ENCODE measurements around the gene DHRSX. TPM values are rescaled to one million over a fixed set of nuclear protein-coding genes. Genes with fewer than 3 reads are reported as not detected.

DHRSX gene
- total and polyA plus RNA-seq, 2 of the 13 experiments (the other 11 are each of a cell fraction or from before 2014, with no cell fraction given), result 15.5 to 24.3 TPM

- no peak for TF ChIP-seq ZNF142 (CRISPR knock-in tag; IDR thresholded peaks at IDR 0.05)
- TF ChIP-seq ZSCAN5A (CRISPR knock-in tag; IDR thresholded peaks at IDR 0.05; ENCODE audit: borderline replicate concordance), result no peak
- TF ChIP-seq ZNF441 (CRISPR knock-in tag; IDR thresholded peaks at IDR 0.05; ENCODE audit: borderline replicate concordance), result 0 out of 2 replicates have a peak, but pooled peaks have one; percentile 5
- no peak for TF ChIP-seq ZNF282 (IDR thresholded peaks at IDR 0.05; ENCODE audit: partially characterized antibody)
- no peak for TF ChIP-seq ZNF496 (CRISPR knock-in tag; IDR thresholded peaks at IDR 0.05; ENCODE audit: insufficient replicate concordance)
- TF ChIP-seq ZNF761 (CRISPR knock-in tag; conservative IDR thresholded peaks at IDR 0.05), result peak; percentile 35; the same call in 1 of the 2 replicates
- no peak for TF ChIP-seq ZNF678 (CRISPR knock-in tag; IDR thresholded peaks at IDR 0.05)
- no peak for TF ChIP-seq ZNF7 (CRISPR knock-in tag; IDR thresholded peaks at IDR 0.05)
- peak; percentile 11; the same call in 1 of the 2 replicates for TF ChIP-seq ETV5 (CRISPR knock-in tag; IDR thresholded peaks at IDR 0.05; ENCODE audit: borderline replicate concordance)
- TF ChIP-seq ERF (CRISPR knock-in tag; IDR thresholded peaks at IDR 0.05), result 0 out of 2 replicates have a peak, but pooled peaks have one; percentile 30
- 0 out of 2 replicates have a peak, but pooled peaks have one; percentile 52 for TF ChIP-seq ZBTB14 (CRISPR knock-in tag; IDR thresholded peaks at IDR 0.05)
- no peak for TF ChIP-seq RARA (CRISPR knock-in tag; IDR thresholded peaks at IDR 0.05)
- TF ChIP-seq CCAR2 (optimal IDR thresholded peaks at IDR 0.05; ENCODE audit: low read depth, low read length), result no peak
- peak; percentile 73 for TF ChIP-seq ZFX (CRISPR knock-in tag; IDR thresholded peaks at IDR 0.05; ENCODE audit: low read depth)
- no peak for TF ChIP-seq SP2 (CRISPR knock-in tag; IDR thresholded peaks at IDR 0.05)
- no peak; the same call in 1 of the 2 replicates for TF ChIP-seq HOXA3 (CRISPR knock-in tag; IDR thresholded peaks at IDR 0.05)
- 0 out of 2 replicates have a peak, but pooled peaks have one; percentile 17 for TF ChIP-seq MAZ (IDR thresholded peaks at IDR 0.05; ENCODE audit: borderline replicate concordance, low read depth, low read length)
- no peak; the same call in 1 of the 2 replicates for TF ChIP-seq MAZ (CRISPR knock-in tag; IDR thresholded peaks at IDR 0.05; ENCODE audit: low read depth)
- no peak for TF ChIP-seq ZNF580 (CRISPR knock-in tag; IDR thresholded peaks at IDR 0.05; ENCODE audit: borderline replicate concordance, low read depth)
- TF ChIP-seq HDAC2 (CRISPR knock-in tag; IDR thresholded peaks at IDR 0.05), result no peak
- TF ChIP-seq ZSCAN20 (CRISPR knock-in tag; IDR thresholded peaks at IDR 0.05; ENCODE audit: borderline replicate concordance), result 0 out of 2 replicates have a peak, but pooled peaks have one; percentile 67
- TF ChIP-seq RBFOX2 (IDR thresholded peaks at IDR 0.05; ENCODE audit: low read depth, low read length), result peak; percentile 83
These were observed 529 bp downstream of the DHRSX start (continued) for GRCh38 chrX:2500091-2500802.

All from HepG2 (cell line).